HG02884 (cell line): ENCODE results near the gene RANGAP1.

Source experiments
- ATAC-seq: cut with Tn5 transposase; IDR thresholded peaks from one replicate; pipeline ENCODE4 v1.9.1; 2021; ENCODE audit warnings: mild to moderate bottlenecking, moderate library complexity; ENCODE audit not compliant: unreplicated experiment

Gene RANGAP1

DNA sequence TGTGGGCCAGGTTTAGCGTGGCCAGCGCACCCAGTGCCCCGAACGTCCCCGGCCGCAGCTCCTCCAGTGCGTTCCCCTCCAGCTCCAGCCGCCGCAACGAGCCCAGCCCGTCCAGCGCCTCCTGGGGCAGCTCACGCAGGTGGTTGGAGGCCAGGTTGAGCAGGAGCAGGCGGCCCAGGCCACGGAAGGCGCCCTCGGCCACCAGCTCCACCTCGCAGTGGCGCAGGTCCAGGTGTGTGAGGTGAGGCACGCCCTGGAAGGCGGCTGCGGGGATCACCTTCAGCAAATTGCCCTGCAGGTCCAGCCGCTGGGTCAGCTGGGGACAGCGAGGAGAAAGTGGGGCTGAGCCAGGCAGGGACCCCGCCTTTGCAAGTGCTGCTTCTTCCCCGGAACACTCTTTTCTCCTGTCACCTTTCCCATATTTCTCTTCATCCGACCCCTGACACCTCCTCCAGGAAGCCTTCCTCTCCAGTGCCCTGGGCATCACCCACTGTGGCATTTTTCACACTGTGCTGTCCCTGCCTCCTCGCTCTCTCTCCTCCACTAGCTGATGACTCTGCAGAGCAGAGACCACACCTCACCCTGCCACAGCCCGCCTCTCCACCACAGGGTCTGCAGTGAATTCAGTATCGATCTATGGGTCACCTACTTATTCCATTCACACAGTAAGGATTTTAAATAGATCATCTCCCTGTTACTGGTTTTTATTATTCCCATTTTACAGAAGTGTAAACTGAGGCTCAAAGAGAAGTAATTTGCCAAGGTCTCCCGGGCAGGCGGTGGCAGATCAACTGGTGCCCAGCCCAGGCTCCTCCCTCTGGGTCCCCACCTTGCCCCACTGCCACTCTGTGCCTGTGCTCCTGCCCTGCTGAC is 47.2 kb downstream of the RANGAP1 start:
- no peak for ATAC-seq

GRCh38 chr22:41237707-41238569 is 48.0 kb downstream of the RANGAP1 start:
- ATAC-seq: no peak

GRCh38 chr22:41237036-41237706 is 48.8 kb downstream of the RANGAP1 start:
- ATAC-seq: no peak

DNA sequence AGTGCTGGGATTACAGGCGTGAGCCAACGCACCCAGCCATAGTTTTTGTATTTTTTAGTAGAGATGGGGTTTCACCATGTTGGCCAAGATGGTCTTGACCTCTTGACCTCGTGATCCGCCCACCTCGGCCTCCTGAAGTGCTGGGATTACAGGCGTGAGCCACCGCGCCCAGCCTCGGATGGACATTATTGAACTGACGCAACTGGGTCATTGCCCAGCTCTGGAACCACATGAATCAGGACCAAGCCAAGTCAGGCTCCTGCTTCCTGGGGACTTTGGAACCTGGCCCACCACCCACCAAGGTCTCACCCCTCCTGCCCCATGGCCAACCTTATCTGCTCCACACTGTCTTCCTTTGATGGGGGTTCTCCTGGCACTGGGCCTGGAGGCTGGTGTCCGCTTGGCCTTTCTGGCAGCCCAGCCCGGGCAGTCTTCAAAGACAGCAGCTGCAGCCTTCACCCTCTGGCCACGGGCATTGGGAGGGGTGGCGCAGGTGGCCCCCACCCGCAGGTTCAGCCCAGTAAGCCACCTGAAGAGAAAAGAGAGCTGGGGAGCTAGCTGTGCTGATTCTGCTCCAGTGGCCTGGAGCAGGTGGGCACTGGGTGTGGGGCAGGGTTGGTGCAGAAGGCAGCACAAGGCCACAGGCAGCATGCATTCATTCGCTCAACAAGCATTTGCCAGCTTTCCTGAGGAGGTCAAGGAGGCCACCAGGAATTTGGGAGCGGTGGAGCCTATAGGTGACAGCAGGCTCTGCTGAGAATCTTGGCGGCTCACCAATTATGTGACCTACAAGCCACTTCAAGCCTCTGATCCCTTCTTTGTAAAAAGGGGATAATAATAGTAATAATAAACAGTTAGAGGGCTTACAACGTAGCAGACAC is 50.9 kb downstream of the RANGAP1 start:
- no peak for ATAC-seq

DNA sequence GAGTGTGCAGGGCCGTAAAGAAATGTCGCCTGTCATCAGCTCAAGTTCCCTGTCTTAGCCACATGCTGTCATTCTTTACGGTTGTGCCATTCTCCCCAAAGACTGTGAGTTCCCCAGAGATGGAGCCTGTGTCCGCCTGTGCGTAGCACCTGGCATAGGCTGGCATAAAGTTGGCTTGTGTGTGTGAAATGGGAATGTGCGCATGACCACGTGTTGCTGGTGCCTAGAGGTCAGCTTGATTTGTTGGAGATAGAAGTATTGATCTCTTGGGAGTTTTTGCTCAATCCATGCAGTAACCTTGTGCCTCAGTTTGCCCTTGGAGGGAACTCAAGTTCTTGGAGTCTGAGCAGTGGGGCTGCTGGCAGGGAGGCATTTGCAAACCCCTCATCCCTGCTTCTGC is 54.6 kb downstream of the RANGAP1 start:
- no peak for ATAC-seq

DNA sequence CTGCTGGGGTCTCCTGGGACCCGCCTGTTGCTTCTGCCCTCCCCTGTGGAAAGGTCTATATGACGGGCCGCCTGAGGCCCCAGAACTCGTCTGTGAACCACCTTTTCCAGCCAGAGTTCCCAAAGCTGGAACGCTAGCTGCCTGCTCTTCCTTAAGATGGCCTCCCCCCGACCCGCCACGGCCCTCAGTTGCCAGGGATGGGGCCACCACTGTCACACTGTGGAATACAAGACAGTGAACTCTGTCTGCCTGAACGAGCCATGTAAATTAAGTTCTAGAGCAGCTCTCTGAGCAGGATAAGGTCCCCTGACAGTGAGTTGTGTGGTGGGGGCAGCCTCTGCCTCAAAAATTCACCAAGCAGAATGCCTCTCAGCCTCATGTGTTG is 55.6 kb downstream of the RANGAP1 start:
- ATAC-seq: no peak

GRCh38 chr22:41229730-41230400 is 56.1 kb downstream of the RANGAP1 start:
- no peak for ATAC-seq

DNA sequence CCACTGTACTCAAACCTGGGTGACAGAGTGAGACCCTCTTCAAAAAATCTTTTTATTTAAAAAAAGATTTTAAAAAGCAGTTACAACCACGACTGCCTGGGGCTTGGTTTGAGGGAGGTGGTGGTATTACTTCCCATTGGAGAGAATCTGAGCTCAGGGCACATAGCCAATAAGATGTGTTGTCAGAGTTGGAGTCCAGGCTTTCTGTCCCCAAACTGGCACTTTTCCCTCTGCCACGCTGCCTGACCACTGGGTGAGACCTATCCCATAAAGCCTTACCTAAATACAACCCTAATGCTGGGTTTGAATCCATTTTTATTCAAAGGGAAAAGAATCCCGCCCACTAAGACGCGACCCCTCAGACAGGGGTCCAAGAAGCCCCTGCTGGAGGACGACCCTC is 56.8 kb downstream of the RANGAP1 start:
- ATAC-seq: no peak

GRCh38 chr22:41226723-41227655 is 59.0 kb downstream of the RANGAP1 start:
- no peak for ATAC-seq

DNA sequence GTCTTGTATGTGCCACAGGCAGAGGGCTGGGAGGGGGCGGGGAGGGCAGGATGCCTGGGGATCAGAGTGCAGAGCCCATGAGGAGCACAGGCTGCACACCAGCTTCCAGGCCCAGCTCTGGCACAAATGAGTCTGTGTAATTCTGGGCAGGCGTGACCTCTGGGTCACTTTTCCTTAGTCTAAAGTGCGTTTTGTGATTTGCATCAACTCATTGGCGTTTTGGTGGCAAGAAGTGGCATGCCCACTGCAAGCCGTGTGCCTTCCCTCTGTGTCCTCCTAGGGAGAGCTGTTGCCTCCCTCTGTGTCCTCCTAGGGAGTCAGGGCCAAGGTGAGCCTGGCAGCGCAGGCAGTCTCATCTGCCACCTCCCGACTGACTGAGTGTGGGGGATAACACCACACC is 62.5 kb downstream of the RANGAP1 start:
- no peak for ATAC-seq

DNA sequence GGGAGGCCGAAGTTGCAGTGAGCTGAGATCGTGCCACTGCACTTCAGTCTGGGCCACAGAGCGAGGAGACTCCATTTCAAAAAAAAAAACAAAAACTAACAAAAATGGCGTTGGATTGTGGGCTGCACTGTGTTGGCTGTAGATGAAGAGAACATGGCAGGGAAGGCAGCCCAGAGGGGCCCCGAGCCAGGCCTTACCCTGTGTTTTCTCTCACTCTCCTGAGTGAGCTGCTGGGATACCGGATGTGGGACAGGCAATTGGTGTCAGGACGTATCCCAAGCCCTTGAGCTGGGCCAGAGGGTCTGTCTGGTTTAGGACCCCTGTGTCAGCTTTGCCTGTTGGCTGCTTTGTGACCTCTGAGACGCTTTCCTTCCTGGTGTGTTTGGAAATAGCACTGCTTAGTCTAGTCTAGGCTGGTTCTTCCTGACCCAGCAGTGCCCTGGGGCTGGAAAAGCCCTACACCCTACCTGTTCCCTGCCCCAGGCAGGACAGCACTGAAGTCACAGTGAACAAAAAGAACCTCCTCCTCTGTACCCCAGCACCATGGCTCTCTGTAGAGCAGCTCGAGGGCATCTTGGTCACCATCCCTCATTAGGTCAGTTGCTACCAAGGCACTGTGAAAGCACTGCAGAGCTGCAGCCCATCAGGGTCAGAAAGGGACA is 63.0 kb downstream of the RANGAP1 start:
- no peak for ATAC-seq

DNA sequence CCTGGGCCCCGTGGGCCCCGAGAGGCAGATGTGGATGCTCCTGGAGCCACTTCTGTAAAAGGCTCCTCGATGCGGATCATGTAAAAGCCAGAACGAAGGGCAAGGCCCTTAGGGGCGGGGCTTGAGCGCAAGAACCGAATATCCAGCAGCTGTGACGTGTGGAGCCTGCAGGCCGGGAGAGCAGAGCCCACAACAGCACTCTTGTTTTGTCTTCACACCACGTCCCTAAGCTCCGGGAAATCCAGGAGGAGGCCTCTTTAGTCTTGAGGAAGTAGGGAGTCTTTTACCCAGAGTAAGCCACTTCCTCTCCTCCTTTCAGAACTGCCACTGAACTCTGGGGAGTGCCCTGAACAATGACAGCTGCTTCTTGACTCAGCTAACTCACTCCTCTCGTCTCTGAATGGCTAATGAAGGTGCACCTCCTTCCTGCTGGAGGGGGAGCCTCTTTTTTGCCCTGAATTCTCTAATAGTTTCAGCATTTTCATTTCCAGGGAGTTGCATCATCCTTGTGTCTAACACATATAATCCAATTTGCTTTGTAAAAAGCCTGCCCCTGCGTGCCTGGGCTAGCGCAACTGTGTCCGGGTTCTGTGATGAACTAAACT is 68.3 kb downstream of the RANGAP1 start:
- ATAC-seq: no peak

- no peak for ATAC-seq
Measured at GRCh38 chr22:41216984-41217383, 69.0 kb downstream of the RANGAP1 start.

- no peak for ATAC-seq
Measured at GRCh38 chr22:41215926-41216325, 70.1 kb downstream of the RANGAP1 start.

- ATAC-seq: no peak
Measured at GRCh38 chr22:41215409-41215808, 70.6 kb downstream of the RANGAP1 start.

GRCh38 chr22:41206719-41207118 is 79.3 kb downstream of the RANGAP1 start:
- no peak for ATAC-seq

- ATAC-seq: peak; percentile 94
Measured at GRCh38 chr22:41204992-41205900, 80.7 kb downstream of the RANGAP1 start, which contains the start of gene L3MBTL2. TSS of gene L3MBTL2 (plus strand) at chr22:41205312. CDS start at chr22:41205363, 51 bp downstream.
